Measurements from ENCODE around the gene JARID2.

DNA sequence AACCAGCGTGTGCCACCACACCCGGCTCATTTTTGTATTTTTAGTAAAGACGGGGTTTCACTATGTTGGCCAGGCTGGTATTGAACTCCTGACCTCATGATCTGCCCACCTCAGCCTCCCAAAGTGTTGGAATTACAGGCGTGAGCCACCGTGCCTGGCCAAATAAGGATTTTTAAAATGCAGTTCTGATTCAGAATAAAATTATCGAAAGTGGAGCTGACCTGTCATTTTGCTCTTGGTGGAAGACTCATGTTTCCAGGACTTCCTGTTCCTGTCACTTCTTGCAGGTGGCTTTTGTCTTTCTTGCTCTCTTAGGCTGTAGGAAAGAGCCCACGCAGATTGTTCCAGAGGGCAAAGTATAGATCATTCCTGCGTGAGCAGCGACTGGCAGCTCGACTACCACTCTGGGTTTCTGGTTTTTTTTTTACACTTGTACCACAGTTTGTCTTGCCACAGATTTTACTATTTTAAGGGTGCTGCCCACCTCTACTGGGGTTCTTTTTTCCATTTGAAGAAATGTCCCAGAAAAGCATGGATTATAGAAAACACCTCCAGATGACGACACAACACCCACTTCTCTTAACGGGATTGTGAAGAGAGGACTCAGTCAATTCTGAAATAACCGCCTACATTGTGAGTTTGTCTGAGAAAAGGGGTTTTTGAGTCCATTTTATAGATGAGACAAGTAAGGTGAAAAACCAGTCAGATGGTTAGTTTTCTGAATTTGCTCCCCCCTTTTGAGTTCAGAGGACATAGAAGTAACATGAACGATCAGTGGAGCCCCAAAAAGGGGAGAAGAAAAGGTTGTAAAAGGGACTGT lies 7.5 kb downstream of the JARID2 start:
- TF ChIP-seq, protein P1, sequence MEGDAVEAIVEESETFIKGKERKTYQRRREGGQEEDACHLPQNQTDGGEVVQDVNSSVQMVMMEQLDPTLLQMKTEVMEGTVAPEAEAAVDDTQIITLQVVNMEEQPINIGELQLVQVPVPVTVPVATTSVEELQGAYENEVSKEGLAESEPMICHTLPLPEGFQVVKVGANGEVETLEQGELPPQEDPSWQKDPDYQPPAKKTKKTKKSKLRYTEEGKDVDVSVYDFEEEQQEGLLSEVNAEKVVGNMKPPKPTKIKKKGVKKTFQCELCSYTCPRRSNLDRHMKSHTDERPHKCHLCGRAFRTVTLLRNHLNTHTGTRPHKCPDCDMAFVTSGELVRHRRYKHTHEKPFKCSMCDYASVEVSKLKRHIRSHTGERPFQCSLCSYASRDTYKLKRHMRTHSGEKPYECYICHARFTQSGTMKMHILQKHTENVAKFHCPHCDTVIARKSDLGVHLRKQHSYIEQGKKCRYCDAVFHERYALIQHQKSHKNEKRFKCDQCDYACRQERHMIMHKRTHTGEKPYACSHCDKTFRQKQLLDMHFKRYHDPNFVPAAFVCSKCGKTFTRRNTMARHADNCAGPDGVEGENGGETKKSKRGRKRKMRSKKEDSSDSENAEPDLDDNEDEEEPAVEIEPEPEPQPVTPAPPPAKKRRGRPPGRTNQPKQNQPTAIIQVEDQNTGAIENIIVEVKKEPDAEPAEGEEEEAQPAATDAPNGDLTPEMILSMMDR (IDR thresholded peaks at IDR 0.05) = no peak
- no peak for TF ChIP-seq POLR2A (IDR thresholded peaks at IDR 0.05)
